Epithelial cell of proximal tubule (primary cell): ENCODE data around the gene F11. TPM values are rescaled to one million over a fixed set of nuclear protein-coding genes. Genes with fewer than 3 reads are reported as not detected.

ENCODE experiments used
- DNase-seq: peaks from one replicate; pipeline ENCODE4 v3.0.0-alpha.2; 2011; ENCODE audit warnings: low read depth
- H3K4me3 ChIP-seq: 2 replicates; pipeline ENCODE4 v1.5.1; 2011; ENCODE audit warnings: low read depth, mild to moderate bottlenecking, low read length
- CTCF ChIP-seq: conservative IDR thresholded peaks from 2 replicates; pipeline ENCODE4 v1.5.1; 2012; ENCODE audit warnings: low read depth, mild to moderate bottlenecking, low read length
- total RNA-seq: library from RNA; depleted of rRNA; stranded (reverse); fragments of >200 nt; gene quantifications from 2 replicates; pipeline ENCODE4 v1.2.3, GENCODE V29; 2015

Gene F11
- total RNA-seq, 1 donor from 2014 or later, result not detected

DNA sequence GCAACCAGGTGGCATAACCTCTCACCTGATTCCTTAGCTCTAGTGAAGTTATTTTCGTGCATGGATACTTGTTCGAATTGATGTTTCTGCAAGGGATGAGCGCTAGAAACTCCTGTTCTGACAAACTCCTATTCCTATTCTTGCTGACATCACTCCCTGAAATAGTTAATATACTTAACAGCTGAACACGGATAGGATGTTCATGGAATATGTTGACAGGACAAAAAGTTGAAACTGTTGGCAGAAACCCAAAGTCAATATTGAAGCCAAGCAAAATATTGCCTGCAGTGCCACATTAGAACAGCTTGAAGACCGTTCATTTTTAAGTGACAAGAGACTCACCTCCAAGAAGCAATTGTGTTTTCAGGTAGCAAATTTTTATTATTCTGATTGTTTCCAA, 38.8 kb upstream of the F11 start, which contains the start of gene KLKB1:
Gene KLKB1 (plus strand): TSS at position 287 of the 400 bp plus-strand sequence. CDS start 689 bp downstream, outside the sequence.
- no peak for DNase-seq
- no peak for TF ChIP-seq CTCF
- peak within 1 kb of the TSS; percentile 39 for H3K4me3 ChIP-seq

GRCh38 chr4:186227744-186228513, 38.1 kb upstream of the F11 start:
- H3K4me3 ChIP-seq, result peak overlapping the region; percentile 39
- DNase-seq, result peak; percentile 16
- no peak for TF ChIP-seq CTCF

DNA sequence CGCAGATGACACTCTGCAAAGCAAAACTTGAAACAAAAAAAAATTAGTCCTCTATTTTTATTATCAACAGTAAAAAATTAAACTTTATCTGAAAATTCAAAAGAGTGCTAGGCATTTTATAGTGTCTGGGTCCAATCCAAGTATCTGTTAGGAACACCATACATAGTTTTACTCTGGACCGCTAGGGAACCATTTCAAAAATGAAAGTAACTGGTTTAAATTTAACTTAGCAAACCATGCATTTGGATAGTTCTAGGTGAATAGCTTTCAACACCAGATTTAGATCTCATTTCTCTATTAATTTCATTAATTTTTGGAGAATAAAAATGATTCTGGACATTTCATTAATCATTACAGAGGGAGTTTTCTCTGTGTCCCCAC, 37.5 kb upstream of the F11 start:
- no peak for TF ChIP-seq CTCF
- peak overlapping the region; percentile 39 for H3K4me3 ChIP-seq
- no peak for DNase-seq

DNA sequence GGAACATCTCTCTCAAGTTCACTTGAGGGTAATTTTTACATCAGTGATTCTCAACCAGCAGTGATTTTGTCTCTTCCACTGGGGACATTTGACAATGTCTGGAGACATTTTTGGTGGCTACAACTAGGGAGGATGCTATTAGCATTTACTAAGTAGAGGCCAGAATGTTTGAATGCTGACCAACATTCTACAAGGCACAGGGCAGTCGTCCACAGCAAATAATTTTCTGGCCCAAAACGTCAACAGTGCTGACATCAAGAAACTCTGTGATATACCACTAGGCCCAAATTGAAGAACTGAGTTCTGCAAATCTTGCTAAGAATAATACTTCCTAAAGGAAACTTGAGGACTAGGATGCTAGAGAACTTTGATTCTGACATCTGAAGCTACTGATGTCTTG, 31.6 kb upstream of the F11 start:
- TF ChIP-seq CTCF, result no peak
- H3K4me3 ChIP-seq, result no peak overlapping the region
- DNase-seq, result no peak

DNA sequence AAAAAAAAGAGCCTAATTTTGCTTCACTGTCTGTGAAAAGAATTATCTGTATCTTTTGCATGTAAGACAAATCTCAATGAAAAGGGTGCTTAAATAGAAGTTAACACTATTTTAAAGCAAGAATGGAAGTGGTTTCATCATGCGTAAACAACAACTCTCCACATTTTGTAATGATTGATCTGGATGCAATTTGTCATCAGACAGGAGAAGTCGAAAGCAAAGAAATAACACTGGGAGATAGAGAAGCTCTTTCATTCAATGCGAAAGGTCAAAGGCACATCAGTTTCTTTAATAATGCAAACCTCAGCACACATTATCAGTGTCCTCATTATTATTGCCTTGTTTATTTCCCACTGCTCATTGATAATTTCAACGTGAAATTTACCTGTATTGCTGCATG, 29.9 kb upstream of the F11 start:
- TF ChIP-seq CTCF, result no peak
- no peak for DNase-seq
- H3K4me3 ChIP-seq, result no peak overlapping the region

DNA sequence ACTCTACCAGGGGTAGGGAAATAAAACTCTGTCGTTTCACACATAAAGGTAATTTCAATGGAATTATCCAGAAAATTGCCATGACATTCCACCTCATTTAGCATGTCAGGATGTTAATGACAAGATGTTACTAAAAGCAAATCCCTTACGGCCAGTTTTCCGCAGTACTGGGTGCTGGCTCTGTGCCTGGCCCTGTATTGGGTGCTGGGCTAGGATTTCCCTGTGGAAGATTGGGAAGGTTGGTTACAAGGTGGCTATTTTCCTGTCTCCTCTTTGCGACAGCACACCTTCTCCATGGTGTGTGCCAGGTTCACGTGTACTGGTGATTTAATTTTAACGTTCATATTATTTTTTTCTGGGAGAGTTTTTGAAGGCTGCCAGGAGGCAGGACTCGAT, 25.5 kb upstream of the F11 start:
- no peak for TF ChIP-seq CTCF
- H3K4me3 ChIP-seq, result no peak overlapping the region

More for the DNA sequence above, 25.5 kb upstream of the F11 start:
- no peak for DNase-seq
